CD14-positive monocyte (primary cell): ENCODE measurements around the gene IER3IP1. TPM values are rescaled to one million over a fixed set of nuclear protein-coding genes. Genes with fewer than 3 reads are reported as not detected.

Experiments
- DNase-seq, 3 donors: peaks; one replicate each; pipeline ENCODE4 v3.0.0-alpha.2; 2011 to 2022
- H2AFZ ChIP-seq: 2 replicates; pipeline ENCODE4 v1.6.0; 2012; ENCODE audit warnings: mild to moderate bottlenecking, low read depth, low read length, inconsistent platforms; ENCODE audit not compliant: insufficient read depth, poor library complexity, severe bottlenecking
- H3K27ac ChIP-seq, 2 donors: 1 replicate in 1 of 2; 2 replicates in 1 of 2; pipeline ENCODE4 v1.5.1; 2012 to 2013; ENCODE audit warnings: low read length in 2 of 2, control low read depth in 1 of 2, inconsistent platforms in 1 of 2, low read depth in 1 of 2, mild to moderate bottlenecking in 1 of 2
- H3K27me3 ChIP-seq, 2 donors: one replicate each; pipeline versions ENCODE4 v1.6.0 to v1.6.1; 2011 to 2013; ENCODE audit warnings: low read length in 2 of 2; ENCODE audit not compliant: control insufficient read depth in 2 of 2, insufficient read depth in 2 of 2
- H3K36me3 ChIP-seq, 2 donors: replicated peaks in 1 of 2; 1 replicate in 1 of 2; 2 replicates in 1 of 2; pipeline versions ENCODE4 v1.5.1 to v1.6.1; 2012 to 2013; ENCODE audit warnings: low read length in 2 of 2, control low read depth in 1 of 2, inconsistent platforms in 1 of 2, mild to moderate bottlenecking in 1 of 2; ENCODE audit not compliant: insufficient read depth in 2 of 2, control insufficient read depth in 1 of 2
- H3K4me1 ChIP-seq, 2 donors: 1 replicate in 1 of 2; 2 replicates in 1 of 2; pipeline versions ENCODE4 v1.5.1 to v1.6.1; 2012 to 2013; ENCODE audit warnings: low read length in 2 of 2, control low read depth in 1 of 2, inconsistent platforms in 1 of 2, mild to moderate bottlenecking in 1 of 2, moderate library complexity in 1 of 2; ENCODE audit not compliant: insufficient read depth in 2 of 2, control insufficient read depth in 1 of 2
- H3K4me2 ChIP-seq: replicated peaks from 2 replicates; pipeline ENCODE3; 2012; ENCODE audit warnings: low read length, moderate library complexity, mild to moderate bottlenecking; ENCODE audit not compliant: poor library complexity, severe bottlenecking; ENCODE audit errors: extremely low read depth
- H3K4me3 ChIP-seq, 3 experiments: fragments of 200-600 bp in 1 of 3; sonication (generic) in 1 of 3; replicated peaks in 1 of 3; 1 replicate in 2 of 3; 2 replicates in 1 of 3; pipeline ENCODE4 v1.5.1; 2011 to 2013; ENCODE audit warnings: low read length in 3 of 3, mild to moderate bottlenecking in 3 of 3, control low read depth in 2 of 3, low read depth in 2 of 3, inconsistent platforms in 1 of 3, moderate library complexity in 1 of 3
- H3K79me2 ChIP-seq: 2 replicates; pipeline ENCODE4 v1.6.0; 2012; ENCODE audit warnings: mild to moderate bottlenecking, control low read depth, inconsistent platforms, low read length, moderate library complexity; ENCODE audit not compliant: insufficient read depth
- H3K9ac ChIP-seq: 2 replicates; pipeline ENCODE4 v1.6.0; 2017; ENCODE audit warnings: low read length, mild to moderate bottlenecking; ENCODE audit not compliant: insufficient read depth, poor library complexity, severe bottlenecking
- H3K9me3 ChIP-seq, 2 donors: replicated peaks in 1 of 2; 1 replicate in 1 of 2; 2 replicates in 1 of 2; pipeline versions ENCODE4 v1.5.1 to v1.6.1; 2012 to 2013; ENCODE audit warnings: low read length in 2 of 2, control low read depth in 1 of 2; ENCODE audit not compliant: control insufficient read depth in 1 of 2, insufficient read depth in 1 of 2
- H4K20me1 ChIP-seq: 2 replicates; pipeline ENCODE4 v1.6.0; 2012; ENCODE audit warnings: mild to moderate bottlenecking, low read length, control low read depth, moderate library complexity; ENCODE audit not compliant: insufficient read depth
- H3K27ac Mint-ChIP-seq, 7 donors: one replicate each; pipeline ENCODE4 v1.8.0; 2020; ENCODE audit warnings: mild to moderate bottlenecking in 7 of 7, mixed read lengths in 7 of 7, moderate library complexity in 6 of 7, inconsistent platforms in 2 of 7
- H3K27me3 Mint-ChIP-seq, 3 donors: one replicate each; pipeline ENCODE4 v1.8.0; 2021 to 2022; ENCODE audit warnings: low read depth in 3 of 3, mild to moderate bottlenecking in 3 of 3, mixed read lengths in 3 of 3, moderate library complexity in 3 of 3, inconsistent platforms in 1 of 3
- H3K36me3 Mint-ChIP-seq, 2 donors: one replicate each; pipeline ENCODE4 v1.8.0; 2020; ENCODE audit warnings: mixed read lengths in 2 of 2, inconsistent platforms in 1 of 2, mild to moderate bottlenecking in 1 of 2
- H3K4me1 Mint-ChIP-seq: one replicate; pipeline ENCODE4 v1.8.0; 2020; ENCODE audit warnings: mild to moderate bottlenecking, mixed read lengths
- H3K4me3 Mint-ChIP-seq, 2 donors: one replicate each; pipeline ENCODE4 v1.8.0; 2020; ENCODE audit warnings: mild to moderate bottlenecking in 2 of 2, mixed read lengths in 2 of 2, moderate library complexity in 1 of 2
- H3K9me3 Mint-ChIP-seq, 7 donors: one replicate each; pipeline ENCODE4 v1.8.0; 2020 to 2022; ENCODE audit warnings: mixed read lengths in 7 of 7, mild to moderate bottlenecking in 6 of 7, moderate library complexity in 6 of 7, inconsistent platforms in 2 of 7
- CTCF ChIP-seq: fragments of 200-600 bp; IDR thresholded peaks from one replicate; pipeline ENCODE4 v1.8.0; 2022; ENCODE audit warnings: antibody characterized with exemption, mild to moderate bottlenecking
- WGBS: methylation state at CpG from one replicate; pipeline ENCODE4 v1.1.5; 2013; ENCODE audit warnings: missing lambda C conversion rate; ENCODE audit not compliant: insufficient coverage; 5-methylcytosine and 5-hydroxymethylcytosine counted together
- intact Hi-C, 2 donors: fragments of 100-400 bp; cut with micrococcal nuclease; formaldehyde crosslinking; loops; one replicate each; pipeline versions ENCODE4 v1.15.0 to v1.15.1; 2023
- polyA plus RNA-seq, 3 donors: library from polyadenylated mRNA; depleted of rRNA in 1 of 3; unstranded in 2 of 3; stranded (reverse) in 1 of 3; fragments of 300-500 nt in 2 of 3; fragments of >200 nt in 1 of 3; fragmentation: Illumina TruSeq in 2 of 3; gene quantifications; 1 replicate in 2 of 3; 2 replicates in 1 of 3; pipeline ENCODE4 v1.2.3, GENCODE V29; 2012 to 2021

The IER3IP1 gene
- polyA plus RNA-seq, 3 donors = 3.8 to 17.2 (median 14.4) TPM

GRCh38 chr18:47150029-47150823 lies 25.9 kb downstream of the IER3IP1 start, which contains the start of gene HDHD2:
Gene HDHD2 (minus strand): TSS chr18:47150500. CDS start chr18:47136439, 14,061 bp downstream.
- Mint-ChIP-seq H3K27ac (peak within 1 kb of the TSS; percentile 87 to 97 (median 93)), H3K36me3 (peaks cover 20 to 23% of the 10 kb centered on the region in 2 donors), H3K4me3 (peak within 1 kb of the TSS; percentile 97 to 100), H3K4me1 (peaks cover 31% of the 10 kb centered on the region), H3K27me3 (no peaks in the 10 kb centered on the region), H3K9me3 (no peaks in the 10 kb centered on the region)
- H3K27ac ChIP-seq = peak within 1 kb of the TSS; percentile 65 to 76
- H3K4me1 ChIP-seq = peaks cover 14 to 17% of the 10 kb centered on the region in 2 donors
- peaks cover 40% of the 10 kb centered on the region for H3K79me2 ChIP-seq
- intact Hi-C loops = no loop called here
- H3K4me2 ChIP-seq = peak within 1 kb of the TSS; percentile 78
- H4K20me1 ChIP-seq = peaks cover 29% of the 10 kb centered on the region
- peaks cover 4 to 17% of the 10 kb centered on the region in 2 donors for H3K36me3 ChIP-seq
- H2AFZ ChIP-seq = peak within 1 kb of the TSS; percentile 86
- DNase-seq = peak; percentile 38 to 64 (median 48)
- 0% methylated on average over 70 of the region's 70 CpGs for WGBS
- no peaks in the 10 kb centered on the region for H3K27me3 ChIP-seq
- peak within 1 kb of the TSS; percentile 80 to 96 (median 88) for H3K4me3 ChIP-seq
- no peaks in the 10 kb centered on the region for H3K9me3 ChIP-seq
- TF ChIP-seq CTCF = no peak
- H3K9ac ChIP-seq = peak within 1 kb of the TSS; percentile 76

GRCh38 chr18:47149457-47150028 lies 26.6 kb downstream of the IER3IP1 start:
- no peaks in the 10 kb centered on the region for H3K9me3 Mint-ChIP-seq
- H3K27me3 ChIP-seq = no peaks in the 10 kb centered on the region
- peak overlapping the region; percentile 97 to 100 for H3K4me3 Mint-ChIP-seq
- H3K27ac ChIP-seq = peak overlapping the region; percentile 65 to 76
- H3K4me2 ChIP-seq = peak overlapping the region; percentile 78
- 57% methylated on average over 7 of the region's 12 CpGs for WGBS
- H3K4me1 Mint-ChIP-seq = peaks cover 31% of the 10 kb centered on the region
- peaks cover 14 to 17% of the 10 kb centered on the region in 2 donors for H3K4me1 ChIP-seq
- peaks cover 46% of the 10 kb centered on the region for H3K79me2 ChIP-seq
- peaks cover 15 to 17% of the 10 kb centered on the region in 2 donors for H3K36me3 Mint-ChIP-seq
- intact Hi-C loops = no loop called here
- peak overlapping the region; percentile 80 to 96 (median 88) for H3K4me3 ChIP-seq
- no peaks in the 10 kb centered on the region for H3K9me3 ChIP-seq
- peak overlapping the region; percentile 87 to 97 (median 93) for H3K27ac Mint-ChIP-seq
- H3K27me3 Mint-ChIP-seq = no peaks in the 10 kb centered on the region
- H2AFZ ChIP-seq = peak overlapping the region; percentile 86
- peak overlapping the region; percentile 76 for H3K9ac ChIP-seq
- H3K36me3 ChIP-seq = peaks cover 1 to 10% of the 10 kb centered on the region in 2 donors
- TF ChIP-seq CTCF = no peak
- H4K20me1 ChIP-seq = peaks cover 36% of the 10 kb centered on the region
- DNase-seq = no peak
